Bronchus fibroblast of lung (primary cell): Measurements from ENCODE around the gene PLEK. TPM values are rescaled to one million over a fixed set of nuclear protein-coding genes. Genes with fewer than 3 reads are reported as not detected.

Experiments
- total RNA-seq: library from RNA; depleted of rRNA; stranded (reverse); fragments of >200 nt; gene quantifications from 2 replicates; pipeline ENCODE4 v1.2.3, GENCODE V29; 2015

PLEK gene, protein sequence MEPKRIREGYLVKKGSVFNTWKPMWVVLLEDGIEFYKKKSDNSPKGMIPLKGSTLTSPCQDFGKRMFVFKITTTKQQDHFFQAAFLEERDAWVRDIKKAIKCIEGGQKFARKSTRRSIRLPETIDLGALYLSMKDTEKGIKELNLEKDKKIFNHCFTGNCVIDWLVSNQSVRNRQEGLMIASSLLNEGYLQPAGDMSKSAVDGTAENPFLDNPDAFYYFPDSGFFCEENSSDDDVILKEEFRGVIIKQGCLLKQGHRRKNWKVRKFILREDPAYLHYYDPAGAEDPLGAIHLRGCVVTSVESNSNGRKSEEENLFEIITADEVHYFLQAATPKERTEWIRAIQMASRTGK
- total RNA-seq = under 0.01 TPM in 1 of 2 replicates, not detected in the other

GRCh38 chr2:68365087-68365486 lies at the start of gene PLEK:
Gene PLEK, plus strand, starts transcription at chr2:68365282. Its CDS starts 70 bp downstream, at chr2:68365352.

DNA sequence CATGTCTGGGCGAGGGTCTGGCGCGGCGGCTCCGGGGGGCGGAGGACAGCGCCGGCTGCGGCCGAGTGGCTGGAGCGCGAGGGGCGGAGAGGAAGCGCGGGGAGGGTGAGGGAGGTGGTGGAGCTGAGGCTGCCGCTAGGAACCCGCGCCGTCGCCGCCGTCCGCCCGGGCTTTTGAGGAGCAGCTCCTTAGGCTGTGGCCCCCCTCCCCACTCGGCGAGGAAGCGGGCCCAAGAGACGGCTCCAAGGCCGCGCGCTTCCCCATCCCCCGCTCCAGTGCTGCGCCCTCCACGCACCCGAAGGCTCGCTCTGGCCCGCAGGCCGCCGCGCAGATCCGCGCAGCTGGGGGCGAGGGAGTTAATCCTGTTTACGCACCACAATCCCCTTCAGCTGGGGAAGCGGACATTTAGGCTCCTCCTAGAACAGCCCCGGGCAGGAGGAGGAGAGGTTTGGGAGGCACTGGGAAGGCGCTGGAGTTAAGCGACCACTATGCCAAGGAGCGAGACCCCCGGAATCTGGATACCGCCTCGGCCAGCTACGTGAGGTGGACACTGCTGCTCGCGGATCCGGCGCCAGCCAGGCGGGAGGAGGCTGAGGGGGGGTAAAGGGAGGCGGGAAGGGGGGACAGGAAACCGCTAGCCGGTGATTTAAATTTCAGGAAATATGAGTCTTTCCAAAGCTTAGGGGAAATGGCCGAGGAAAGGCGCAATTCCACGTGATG lies 45.5 kb upstream of the PLEK start, which contains the start of gene CNRIP1:
Gene CNRIP1 (minus strand): TSS at position 552 of the 720 bp plus-strand sequence. CDS start 549 bp downstream, at position 3.

Other genes starting within 250 kb of the PLEK start
- gene PNO1, start 207.4 kb upstream of the PLEK start, total RNA-seq = 15.1 and 19.2 TPM in 2 replicates
- 14.1 and 15.6 TPM in 2 replicates for gene PPP3R1, start 112.8 kb upstream of the PLEK start, total RNA-seq
- 61.2 and 62.9 TPM in 2 replicates for gene CNRIP1, start 45.3 kb upstream of the PLEK start, total RNA-seq
- gene FBXO48, start 102.0 kb downstream of the PLEK start, total RNA-seq = 0.30 and 0.67 TPM in 2 replicates
- gene APLF, start 102.3 kb downstream of the PLEK start, total RNA-seq = 1.6 and 2.2 TPM in 2 replicates